Gastrocnemius medialis (tissue), 4 donors: Measurements from ENCODE around the gene TOM1. TPM values are rescaled to one million over a fixed set of nuclear protein-coding genes. Genes with fewer than 3 reads are reported as not detected.

Experiments
- ATAC-seq, 2 donors: fragments of 150-250 bp; one replicate each; pipeline ENCODE4 v1.9.1; 2016
- DNase-seq, 2 donors: peaks; one replicate each; pipeline ENCODE4 v3.0.0-alpha.2; 2019
- H3K27ac ChIP-seq, 4 donors: fragments of 200-600 bp; sonication (generic); 1 replicate in 1 of 4; 2 replicates in 3 of 4; pipeline ENCODE4 v1.5.1; 2016 to 2018; ENCODE audit warnings: mild to moderate bottlenecking in 2 of 4, moderate library complexity in 1 of 4
- H3K27me3 ChIP-seq, 3 donors: fragments of 200-600 bp; sonication (generic) in 2 of 3; 1 replicate in 1 of 3; 2 replicates in 2 of 3; pipeline versions ENCODE4 v1.5.1 to v1.6.0; 2016 to 2019; ENCODE audit warnings: mild to moderate bottlenecking in 1 of 3, moderate library complexity in 1 of 3
- H3K36me3 ChIP-seq, 2 donors: fragments of 200-600 bp; sonication (generic) in 1 of 2; one replicate each; pipeline ENCODE4 v1.5.1; 2017 to 2018
- H3K4me1 ChIP-seq, 2 donors: fragments of 200-600 bp; sonication (generic) in 1 of 2; one replicate each; pipeline ENCODE4 v1.5.1; 2016 to 2017; ENCODE audit warnings: mild to moderate bottlenecking in 2 of 2
- H3K4me3 ChIP-seq, 4 donors: fragments of 200-600 bp; sonication (generic) in 3 of 4; 1 replicate in 1 of 4; 2 replicates in 3 of 4; pipeline ENCODE4 v1.5.1; 2016 to 2019; ENCODE audit warnings: mild to moderate bottlenecking in 2 of 4
- H3K9me3 ChIP-seq, 3 donors: fragments of 200-600 bp; sonication (generic) in 2 of 3; 1 replicate in 1 of 3; 2 replicates in 2 of 3; pipeline ENCODE4 v1.5.1; 2016 to 2019
- CTCF ChIP-seq, 5 experiments: fragments of 450-650 bp in 3 of 5; fragments of 200-600 bp in 2 of 5; sonication (generic) in 2 of 5; IDR thresholded peaks in 4 of 5; conservative IDR thresholded peaks in 1 of 5; 1 replicate in 4 of 5; 2 replicates in 1 of 5; pipeline ENCODE4 v1.5.1; 2016 to 2019; ENCODE audit warnings: antibody characterized with exemption in 5 of 5, mild to moderate bottlenecking in 3 of 5, moderate library complexity in 3 of 5
- POLR2A ChIP-seq, 2 donors: fragments of 450-650 bp; IDR thresholded peaks; one replicate each; pipeline ENCODE4 v1.6.1; 2017; ENCODE audit warnings: antibody characterized with exemption in 2 of 2, mild to moderate bottlenecking in 2 of 2, moderate library complexity in 2 of 2
- in situ Hi-C, 4 donors: fragments of 200-750 bp; cut with MboI; loops; one replicate each; pipeline versions ENCODE4 v1.15.0 to v1.8.0; 2017; ENCODE audit warnings: low sequenced_read_pairs in 4 of 4
- intact Hi-C: fragments of 100-400 bp; cut with DNase I; formaldehyde crosslinking; loops from one replicate; pipeline ENCODE4 v1.15.1; 2023; ENCODE audit warnings: low total_unique reads
- total RNA-seq, 4 donors: library from RNA; depleted of rRNA; stranded (reverse); fragments of >200 nt; gene quantifications; one replicate each; pipeline versions ENCODE4 v1.1.0 to v1.2.3, GENCODE V29; 2016

The TOM1 gene
- total RNA-seq, 4 donors from 2014 or later = 363 to 609 (median 425) TPM

- in situ Hi-C loops = loop anchor here in 2 of 4 donors (25.0 kb wide), 1 partner anchor 245 kb away; no protein-coding TSS in a partner anchor
- ATAC-seq (no peak), DNase-seq (no peak)
- intact Hi-C loops = no loop called here
- Histone ChIP-seq H3K4me1 (no peaks in the 10 kb centered on the region), H3K36me3 (peaks cover 0 to 91% of the 10 kb centered on the region in 2 donors), H3K27me3 (no peaks in the 10 kb centered on the region), H3K27ac (no peak overlapping the region), H3K9me3 (no peaks in the 10 kb centered on the region), H3K4me3 (no peak overlapping the region)
- TF ChIP-seq CTCF (IDR thresholded peaks at IDR 0.05 in 4 of 5, conservative IDR thresholded peaks at IDR 0.05 in 1 of 5) (no peak), POLR2A (IDR thresholded peaks at IDR 0.05) (no peak)
Measured at GRCh38 chr22:35342390-35342789, 42.7 kb downstream of the TOM1 start.

- no peak for ATAC-seq
- in situ Hi-C loops = loop anchor here in 2 of 4 donors (25.0 kb wide), 1 partner anchor 243 kb away; no protein-coding TSS in a partner anchor
- peak overlapping the region in 1 of 4 donors; percentile 36 for H3K27ac ChIP-seq
Measured at GRCh38 chr22:35343664-35344550, 44.2 kb downstream of the TOM1 start.

GRCh38 chr22:35344956-35345690 lies 45.4 kb downstream of the TOM1 start:
- no peak for ATAC-seq
- Histone ChIP-seq H3K27me3 (no peaks in the 10 kb centered on the region), H3K27ac (no peak overlapping the region), H3K9me3 (no peaks in the 10 kb centered on the region), H3K36me3 (peaks cover 0 to 79% of the 10 kb centered on the region in 2 donors), H3K4me3 (no peak overlapping the region), H3K4me1 (peaks cover 4 to 11% of the 10 kb centered on the region in 2 donors)
- intact Hi-C loops = no loop called here
- no peak for DNase-seq
- in situ Hi-C loops = loop anchor here in 2 of 4 donors (25.0 kb wide), 1 partner anchor 242 kb away; no protein-coding TSS in a partner anchor
- TF ChIP-seq POLR2A (IDR thresholded peaks at IDR 0.05) = no peak
- no peak for TF ChIP-seq CTCF (IDR thresholded peaks at IDR 0.05 in 4 of 5, conservative IDR thresholded peaks at IDR 0.05 in 1 of 5)

More at GRCh38 chr22:35343664-35344550, 44.2 kb downstream of the TOM1 start:
- no peak for TF ChIP-seq CTCF (IDR thresholded peaks at IDR 0.05 in 4 of 5, conservative IDR thresholded peaks at IDR 0.05 in 1 of 5)
- TF ChIP-seq POLR2A (IDR thresholded peaks at IDR 0.05) = no peak
- no peaks in the 10 kb centered on the region for H3K9me3 ChIP-seq
- H3K36me3 ChIP-seq = peaks cover 0 to 88% of the 10 kb centered on the region in 2 donors
- no peaks in the 10 kb centered on the region for H3K27me3 ChIP-seq
- no peak for DNase-seq
- no peaks in the 10 kb centered on the region for H3K4me1 ChIP-seq
- intact Hi-C loops = no loop called here
- no peak overlapping the region for H3K4me3 ChIP-seq

DNA sequence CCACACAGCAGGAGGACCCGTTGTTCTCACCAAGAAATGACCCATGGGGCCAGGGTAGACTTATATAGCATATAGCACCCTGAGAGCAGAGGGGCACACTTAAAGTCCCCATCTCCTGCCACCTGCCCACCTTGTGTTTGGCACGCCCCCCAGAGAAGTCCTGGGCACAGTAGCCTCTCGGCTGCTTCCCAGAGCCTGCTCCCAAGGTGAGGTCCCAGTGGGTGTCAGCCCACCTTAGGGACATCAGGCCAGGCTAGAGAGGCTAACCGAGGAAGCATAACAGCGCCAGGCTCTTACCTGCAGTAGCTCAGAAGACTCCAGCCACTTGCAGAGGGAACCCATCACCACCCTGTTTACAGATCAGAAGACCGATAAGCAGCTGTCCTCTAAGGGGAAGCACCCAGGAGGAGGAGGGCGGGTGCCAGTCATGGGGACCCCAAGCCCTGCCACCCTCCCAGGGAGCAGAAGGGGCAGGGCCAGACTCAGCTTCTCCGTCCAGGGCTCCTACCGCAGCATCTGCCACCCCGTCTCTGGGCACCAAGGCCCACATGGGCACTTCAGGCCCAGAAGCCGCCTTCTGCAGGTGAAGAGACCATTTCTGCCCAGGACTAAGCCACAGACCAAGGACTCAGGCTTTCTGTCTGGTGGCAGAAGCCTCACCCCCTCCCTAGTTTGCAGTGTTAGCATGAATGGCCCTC lies 46.3 kb downstream of the TOM1 start:
- Histone ChIP-seq H3K36me3 (peaks cover 0 to 71% of the 10 kb centered on the region in 2 donors), H3K9me3 (no peaks in the 10 kb centered on the region), H3K4me1 (peaks cover 9 to 15% of the 10 kb centered on the region in 2 donors), H3K27me3 (no peaks in the 10 kb centered on the region), H3K4me3 (no peak overlapping the region), H3K27ac (no peak overlapping the region)
- DNase-seq (no peak), ATAC-seq (no peak)
- intact Hi-C loops (no loop called here), in situ Hi-C loops (loop anchor here in 2 of 4 donors (25.0 kb wide), 1 partner anchor 241 kb away; no protein-coding TSS in a partner anchor)
- TF ChIP-seq CTCF (IDR thresholded peaks at IDR 0.05 in 4 of 5, conservative IDR thresholded peaks at IDR 0.05 in 1 of 5) (no peak), POLR2A (IDR thresholded peaks at IDR 0.05) (no peak)
